ENCODE data around the gene CXCR6. TPM values are rescaled to one million over a fixed set of nuclear protein-coding genes. Genes with fewer than 3 reads are reported as not detected.
A peak's percentile ranks its signal among the peaks of the same experiment; 100 is the strongest.

Gene CXCR6
- total RNA-seq, 1 donor from 2014 or later: 2.1 TPM

- DNase-seq (ENCODE audit: low spot score in 2 of 2): no peak
- Histone ChIP-seq H3K36me3 (peaks cover 71 to 98% of the 10 kb centered on the region in 2 donors), H3K4me1 (no peaks in the 10 kb centered on the region), H3K27me3 (no peaks in the 10 kb centered on the region), H3K9me3 (no peaks in the 10 kb centered on the region), H3K27ac (no peak overlapping the region), H3K4me3 (no peak overlapping the region)
- intact Hi-C loops (cut with DNase I): no loop called here
- TF ChIP-seq CTCF (IDR thresholded peaks at IDR 0.05): no peak
Observed at GRCh38 chr3:45933591-45933990, 9.7 kb upstream of the CXCR6 start.

- no peaks in the 10 kb centered on the region for H3K9me3 ChIP-seq
- H3K4me1 ChIP-seq: peaks cover 0 to 3% of the 10 kb centered on the region in 2 donors
- H3K27ac ChIP-seq: no peak overlapping the region
- no peaks in the 10 kb centered on the region for H3K27me3 ChIP-seq
- no peak overlapping the region for H3K4me3 ChIP-seq
- no peak for DNase-seq (ENCODE audit: low spot score in 2 of 2)
- intact Hi-C loops (cut with DNase I): no loop called here
- H3K36me3 ChIP-seq: peaks cover 44 to 71% of the 10 kb centered on the region in 2 donors
- TF ChIP-seq CTCF (IDR thresholded peaks at IDR 0.05): no peak
Observed at GRCh38 chr3:45936261-45936660, 7.0 kb upstream of the CXCR6 start.

GRCh38 chr3:45937206-45938042 lies 5.8 kb upstream of the CXCR6 start:
- H3K36me3 ChIP-seq: peaks cover 32 to 66% of the 10 kb centered on the region in 2 donors

GRCh38 chr3:45938043-45938435 lies 5.2 kb upstream of the CXCR6 start:
- Histone ChIP-seq H3K27me3 (no peaks in the 10 kb centered on the region), H3K36me3 (peaks cover 26 to 65% of the 10 kb centered on the region in 2 donors), H3K4me1 (peaks cover 0 to 3% of the 10 kb centered on the region in 2 donors), H3K9me3 (no peaks in the 10 kb centered on the region), H3K4me3 (no peak overlapping the region), H3K27ac (no peak overlapping the region)
- intact Hi-C loops (cut with DNase I): loop anchor here (1.0 kb wide), 1 partner anchor 141 kb away; no protein-coding TSS in a partner anchor
- no peak for DNase-seq (ENCODE audit: low spot score in 2 of 2)
- TF ChIP-seq CTCF (IDR thresholded peaks at IDR 0.05): no peak

More at GRCh38 chr3:45937206-45938042, 5.8 kb upstream of the CXCR6 start:
- DNase-seq (ENCODE audit: low spot score in 2 of 2): no peak
- Histone ChIP-seq H3K27ac (no peak overlapping the region), H3K4me1 (peaks cover 0 to 3% of the 10 kb centered on the region in 2 donors), H3K27me3 (no peaks in the 10 kb centered on the region), H3K4me3 (no peak overlapping the region), H3K9me3 (no peaks in the 10 kb centered on the region)
- no peak for TF ChIP-seq CTCF (IDR thresholded peaks at IDR 0.05)
- intact Hi-C loops (cut with DNase I): loop anchor here (1.0 kb wide), 1 partner anchor 142 kb away; no protein-coding TSS in a partner anchor

- no peaks in the 10 kb centered on the region for H3K9me3 ChIP-seq
- H3K36me3 ChIP-seq: peaks cover 26 to 63% of the 10 kb centered on the region in 2 donors
- TF ChIP-seq CTCF (IDR thresholded peaks at IDR 0.05): peak; percentile 77 to 89 (median 83)
- no peak overlapping the region for H3K27ac ChIP-seq
- H3K4me3 ChIP-seq: no peak overlapping the region
- DNase-seq (ENCODE audit: low spot score in 2 of 2): peak; percentile 51 to 93
- no peaks in the 10 kb centered on the region for H3K27me3 ChIP-seq
- H3K4me1 ChIP-seq: peaks cover 0 to 3% of the 10 kb centered on the region in 2 donors
- intact Hi-C loops (cut with DNase I): loop anchor here (1.0 kb wide), 1 partner anchor 140 kb away; no protein-coding TSS in a partner anchor
Observed at GRCh38 chr3:45938864-45939263, 4.4 kb upstream of the CXCR6 start.

All from ascending aorta (tissue), 2 donors.